ENCODE results near the gene LPP.

Gene LPP

GRCh38 chr3:188798556-188799145, 644.7 kb downstream of the LPP start:
- DNase-seq (ENCODE audit: low spot score): no peak

GRCh38 chr3:188801393-188801792, 647.4 kb downstream of the LPP start:
- no peak for DNase-seq (ENCODE audit: low spot score)

- DNase-seq (ENCODE audit: low spot score): no peak
These were observed 648.7 kb downstream of the LPP start for GRCh38 chr3:188802645-188803044.

GRCh38 chr3:188807006-188807405, 653.0 kb downstream of the LPP start:
- no peak for DNase-seq (ENCODE audit: low spot score)

GRCh38 chr3:188812198-188812597, 658.2 kb downstream of the LPP start:
- DNase-seq (ENCODE audit: low spot score): no peak

GRCh38 chr3:188814581-188814980, 660.6 kb downstream of the LPP start:
- no peak for DNase-seq (ENCODE audit: low spot score)

- DNase-seq (ENCODE audit: low spot score): no peak
These were observed 663.4 kb downstream of the LPP start for GRCh38 chr3:188817103-188817934.

GRCh38 chr3:188817935-188818269, 663.9 kb downstream of the LPP start:
- DNase-seq (ENCODE audit: low spot score): no peak

- no peak for DNase-seq (ENCODE audit: low spot score)
These were observed 664.3 kb downstream of the LPP start for GRCh38 chr3:188818282-188818681.

- DNase-seq (ENCODE audit: low spot score): no peak
These were observed 666.0 kb downstream of the LPP start for GRCh38 chr3:188819939-188820338.

- no peak for DNase-seq (ENCODE audit: low spot score)
These were observed 668.0 kb downstream of the LPP start for GRCh38 chr3:188822004-188822403.

GRCh38 chr3:188822411-188822810, 668.5 kb downstream of the LPP start:
- DNase-seq (ENCODE audit: low spot score): no peak

- no peak for DNase-seq (ENCODE audit: low spot score)
These were observed 670.6 kb downstream of the LPP start for GRCh38 chr3:188824566-188824965.

- no peak for DNase-seq (ENCODE audit: low spot score)
These were observed 671.9 kb downstream of the LPP start for GRCh38 chr3:188825901-188826300.

GRCh38 chr3:188826574-188826973, 672.6 kb downstream of the LPP start:
- DNase-seq (ENCODE audit: low spot score): no peak

- DNase-seq (ENCODE audit: low spot score): no peak
These were observed 673.1 kb downstream of the LPP start for GRCh38 chr3:188827103-188827502.

GRCh38 chr3:188827576-188827975, 673.6 kb downstream of the LPP start:
- no peak for DNase-seq (ENCODE audit: low spot score)

- DNase-seq (ENCODE audit: low spot score): no peak
These were observed 675.2 kb downstream of the LPP start for GRCh38 chr3:188829130-188829529.

- no peak for DNase-seq (ENCODE audit: low spot score)
These were observed 675.6 kb downstream of the LPP start for GRCh38 chr3:188829576-188829975.

- no peak for DNase-seq (ENCODE audit: low spot score)
These were observed 676.9 kb downstream of the LPP start for GRCh38 chr3:188830893-188831292.

- DNase-seq (ENCODE audit: low spot score): no peak
These were observed 678.2 kb downstream of the LPP start for GRCh38 chr3:188832146-188832545.

- DNase-seq (ENCODE audit: low spot score): no peak
These were observed 679.2 kb downstream of the LPP start for GRCh38 chr3:188832961-188833721.

- DNase-seq (ENCODE audit: low spot score): no peak
These were observed 680.4 kb downstream of the LPP start for GRCh38 chr3:188834349-188834748.

Measured in germinal center (tissue), 1 donor.